ENCODE results near the gene IL19.

DNA sequence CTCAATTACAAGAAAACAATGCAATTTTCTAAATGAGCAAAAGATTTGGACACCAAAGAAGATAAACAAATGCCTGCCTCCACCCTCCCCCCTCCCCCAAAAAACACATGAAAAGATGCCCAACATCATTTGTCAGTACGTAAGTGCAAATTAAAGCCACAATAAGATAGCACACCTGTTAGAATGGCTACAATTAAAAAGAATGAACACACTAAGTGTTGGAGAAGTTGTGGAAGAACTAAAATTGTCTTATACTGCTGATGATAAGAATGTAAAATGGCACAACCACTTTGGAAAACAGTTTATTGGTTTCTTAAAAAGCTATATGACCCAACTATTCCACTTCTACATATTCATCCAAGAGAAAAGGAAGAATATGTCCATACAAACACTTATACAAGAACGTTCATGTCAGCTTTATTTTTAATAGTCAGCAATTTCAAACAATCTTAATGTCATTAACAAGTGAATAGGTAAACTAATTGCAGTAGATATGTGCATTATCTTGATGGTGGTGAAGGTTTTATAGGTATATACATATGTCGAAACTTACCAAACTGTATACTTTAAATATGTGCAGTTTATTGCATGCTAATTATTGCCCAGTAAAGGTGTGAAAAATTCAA lies 105.3 kb downstream of the IL19 start:
- TF ChIP-seq, protein P1, sequence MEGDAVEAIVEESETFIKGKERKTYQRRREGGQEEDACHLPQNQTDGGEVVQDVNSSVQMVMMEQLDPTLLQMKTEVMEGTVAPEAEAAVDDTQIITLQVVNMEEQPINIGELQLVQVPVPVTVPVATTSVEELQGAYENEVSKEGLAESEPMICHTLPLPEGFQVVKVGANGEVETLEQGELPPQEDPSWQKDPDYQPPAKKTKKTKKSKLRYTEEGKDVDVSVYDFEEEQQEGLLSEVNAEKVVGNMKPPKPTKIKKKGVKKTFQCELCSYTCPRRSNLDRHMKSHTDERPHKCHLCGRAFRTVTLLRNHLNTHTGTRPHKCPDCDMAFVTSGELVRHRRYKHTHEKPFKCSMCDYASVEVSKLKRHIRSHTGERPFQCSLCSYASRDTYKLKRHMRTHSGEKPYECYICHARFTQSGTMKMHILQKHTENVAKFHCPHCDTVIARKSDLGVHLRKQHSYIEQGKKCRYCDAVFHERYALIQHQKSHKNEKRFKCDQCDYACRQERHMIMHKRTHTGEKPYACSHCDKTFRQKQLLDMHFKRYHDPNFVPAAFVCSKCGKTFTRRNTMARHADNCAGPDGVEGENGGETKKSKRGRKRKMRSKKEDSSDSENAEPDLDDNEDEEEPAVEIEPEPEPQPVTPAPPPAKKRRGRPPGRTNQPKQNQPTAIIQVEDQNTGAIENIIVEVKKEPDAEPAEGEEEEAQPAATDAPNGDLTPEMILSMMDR (IDR thresholded peaks at IDR 0.05 in 4 of 5, conservative IDR thresholded peaks at IDR 0.05 in 1 of 5): no peak
- no peak for TF ChIP-seq POLR2A (IDR thresholded peaks at IDR 0.05)
